Calu3 (cell line): ENCODE data around the gene CDCP2. TPM values are rescaled to one million over a fixed set of nuclear protein-coding genes. Genes with fewer than 3 reads are reported as not detected.

Experiments
- BruUV-seq: library from RNA; stranded (reverse); fragments of 400-500 nt; replicated peaks from 2 replicates; lab custom pipeline; 2021; lab: Mats Ljungman, UMichigan
- CTCF ChIA-PET: fragments of 300-600 bp; sonication (Branson Sonifier 250); formaldehyde crosslinking; loops from one replicate; lab custom pipeline; 2022; ENCODE audit warnings: antibody characterized with exemption; lab: Charles Lee
- DNase-seq: peaks from one replicate; pipeline ENCODE4 v3.0.0; 2022
- H3K27ac Mint-ChIP-seq: one replicate; pipeline ENCODE4 v1.8.0; 2022; ENCODE audit warnings: mixed read lengths; ENCODE audit not compliant: unreplicated experiment
- H3K27me3 Mint-ChIP-seq: one replicate; pipeline ENCODE4 v1.8.0; 2022; ENCODE audit warnings: mixed read lengths; ENCODE audit not compliant: unreplicated experiment
- H3K36me3 Mint-ChIP-seq: one replicate; pipeline ENCODE4 v1.8.0; 2022; ENCODE audit warnings: mild to moderate bottlenecking, moderate library complexity, mixed read lengths; ENCODE audit not compliant: insufficient read depth, unreplicated experiment
- H3K4me1 Mint-ChIP-seq: one replicate; pipeline ENCODE4 v1.8.0; 2022; ENCODE audit warnings: mild to moderate bottlenecking, low read depth, mixed read lengths; ENCODE audit not compliant: unreplicated experiment
- H3K4me3 Mint-ChIP-seq: one replicate; pipeline ENCODE4 v1.8.0; 2022; ENCODE audit warnings: mild to moderate bottlenecking, low read depth, moderate library complexity, mixed read lengths; ENCODE audit not compliant: unreplicated experiment
- H3K9me3 Mint-ChIP-seq: one replicate; pipeline ENCODE4 v1.8.0; 2022; ENCODE audit warnings: low read depth, mixed read lengths; ENCODE audit not compliant: unreplicated experiment
- intact Hi-C: fragments of 100-400 bp; cut with micrococcal nuclease; formaldehyde crosslinking; loops from one replicate; pipeline ENCODE4 v1.10.0; 2022; ENCODE audit not compliant: unreplicated experiment
- total RNA-seq: library from RNA; stranded (reverse); gene quantifications from 2 replicates; pipeline ENCODE4 v1.2.3, GENCODE V29; 2022
- TF ChIP-seq, protein P1 (sequence below): fragments of 200-600 bp; IDR thresholded peaks from one replicate; pipeline ENCODE4 v1.8.0; 2022; ENCODE audit warnings: antibody characterized with exemption; ENCODE audit not compliant: unreplicated experiment

Gene CDCP2
- total RNA-seq, 1 experiment from 2014 or later = not detected

DNA sequence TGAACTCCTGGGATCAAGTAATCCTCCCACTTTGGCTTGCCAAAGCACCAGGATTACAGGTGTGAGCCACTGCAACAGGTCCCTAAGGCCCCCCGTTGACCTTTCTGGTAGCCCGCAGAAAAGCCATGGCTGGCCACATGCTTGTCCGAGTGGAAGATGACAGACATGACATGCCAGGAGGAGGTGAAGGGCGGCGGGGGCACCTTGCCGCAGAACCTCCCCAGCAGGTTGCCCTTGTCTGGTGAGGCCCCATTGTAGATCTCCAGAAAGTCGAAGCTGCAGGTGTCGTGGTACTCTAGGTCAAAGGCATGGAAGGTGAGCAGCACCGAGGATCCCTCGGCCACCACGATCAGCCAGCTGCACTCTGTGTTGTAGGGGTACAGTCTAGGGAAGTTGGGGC lies 8.4 kb downstream of the CDCP2 start:
- H3K27me3 Mint-ChIP-seq = peaks cover 21% of the 10 kb centered on the region
- DNase-seq = no peak
- TF ChIP-seq, protein P1, sequence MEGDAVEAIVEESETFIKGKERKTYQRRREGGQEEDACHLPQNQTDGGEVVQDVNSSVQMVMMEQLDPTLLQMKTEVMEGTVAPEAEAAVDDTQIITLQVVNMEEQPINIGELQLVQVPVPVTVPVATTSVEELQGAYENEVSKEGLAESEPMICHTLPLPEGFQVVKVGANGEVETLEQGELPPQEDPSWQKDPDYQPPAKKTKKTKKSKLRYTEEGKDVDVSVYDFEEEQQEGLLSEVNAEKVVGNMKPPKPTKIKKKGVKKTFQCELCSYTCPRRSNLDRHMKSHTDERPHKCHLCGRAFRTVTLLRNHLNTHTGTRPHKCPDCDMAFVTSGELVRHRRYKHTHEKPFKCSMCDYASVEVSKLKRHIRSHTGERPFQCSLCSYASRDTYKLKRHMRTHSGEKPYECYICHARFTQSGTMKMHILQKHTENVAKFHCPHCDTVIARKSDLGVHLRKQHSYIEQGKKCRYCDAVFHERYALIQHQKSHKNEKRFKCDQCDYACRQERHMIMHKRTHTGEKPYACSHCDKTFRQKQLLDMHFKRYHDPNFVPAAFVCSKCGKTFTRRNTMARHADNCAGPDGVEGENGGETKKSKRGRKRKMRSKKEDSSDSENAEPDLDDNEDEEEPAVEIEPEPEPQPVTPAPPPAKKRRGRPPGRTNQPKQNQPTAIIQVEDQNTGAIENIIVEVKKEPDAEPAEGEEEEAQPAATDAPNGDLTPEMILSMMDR = no peak
- no peaks in the 10 kb centered on the region for H3K4me1 Mint-ChIP-seq
- CTCF ChIA-PET = no interaction called here
- intact Hi-C loops = no loop called here
- no peak overlapping the region for H3K27ac Mint-ChIP-seq
- no peak overlapping the region for H3K4me3 Mint-ChIP-seq
- H3K36me3 Mint-ChIP-seq = no peaks in the 10 kb centered on the region
- BruUV-seq = no TSS peak
- H3K9me3 Mint-ChIP-seq = no peaks in the 10 kb centered on the region

DNA sequence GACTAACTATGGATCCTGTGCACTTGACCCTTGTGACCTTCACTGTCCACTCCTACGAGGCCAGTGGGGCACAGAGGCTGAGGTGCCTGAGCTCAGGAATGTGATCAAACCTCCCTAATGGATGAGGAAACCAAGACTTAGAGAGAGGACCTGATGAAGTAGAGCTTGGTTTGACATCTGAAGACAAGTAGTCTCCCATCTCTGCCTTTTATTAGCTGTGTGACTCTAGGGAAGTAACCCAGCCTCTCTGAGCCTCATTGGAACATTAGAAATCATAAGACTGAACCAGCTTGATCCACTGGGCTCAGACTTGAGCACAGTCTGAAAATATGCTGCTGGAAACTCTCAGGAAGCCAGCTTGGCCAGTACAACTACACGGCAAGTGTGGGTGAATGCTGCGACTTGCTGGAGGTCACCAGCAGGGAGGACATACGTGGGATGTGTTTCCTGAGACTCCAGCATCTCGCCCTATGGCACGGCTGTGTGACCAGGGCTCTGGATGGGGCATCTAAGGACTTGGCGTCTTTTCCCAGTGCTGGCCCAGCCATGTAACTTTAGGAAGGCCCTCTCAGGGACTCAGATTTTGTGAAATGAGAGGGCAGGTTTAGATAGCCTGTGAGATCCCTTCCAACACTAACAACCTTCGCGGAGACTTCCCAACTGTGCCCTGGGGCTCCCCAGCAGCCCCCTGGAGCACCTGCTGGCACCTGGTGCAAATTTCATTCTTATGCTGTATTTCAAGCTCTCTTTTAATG lies 10.5 kb downstream of the CDCP2 start:
- H3K27ac Mint-ChIP-seq = no peak overlapping the region

DNA sequence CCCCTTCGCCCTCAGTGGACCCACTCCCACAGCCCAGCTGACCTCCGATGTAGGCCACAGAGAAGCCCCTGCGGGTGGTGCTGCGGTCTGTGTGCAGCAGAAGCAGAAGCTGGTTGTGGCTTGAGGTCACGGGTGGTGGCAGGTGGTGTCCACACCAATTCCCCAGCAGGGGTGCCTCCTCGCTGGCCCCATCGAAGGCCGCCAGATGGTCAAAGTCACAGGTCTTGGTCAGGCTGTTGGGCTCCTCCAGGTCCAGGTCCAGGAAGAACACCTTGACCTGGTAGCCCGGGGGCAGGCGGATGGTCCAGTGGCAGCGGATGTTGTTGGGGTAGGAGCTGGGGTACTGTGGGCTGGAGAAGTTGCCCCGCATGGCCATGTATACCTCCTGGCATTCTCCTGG lies 13.1 kb downstream of the CDCP2 start:
- no TSS peak for BruUV-seq

More for the DNA sequence above, 10.5 kb downstream of the CDCP2 start:
- H3K4me3 Mint-ChIP-seq = no peak overlapping the region
- no TSS peak for BruUV-seq
- TF ChIP-seq, protein P1 = no peak
- DNase-seq = no peak
- no peaks in the 10 kb centered on the region for H3K4me1 Mint-ChIP-seq
- H3K27me3 Mint-ChIP-seq = peaks cover 21% of the 10 kb centered on the region
- H3K9me3 Mint-ChIP-seq = no peaks in the 10 kb centered on the region
- intact Hi-C loops = no loop called here
- no peaks in the 10 kb centered on the region for H3K36me3 Mint-ChIP-seq
- CTCF ChIA-PET = no interaction called here

DNA sequence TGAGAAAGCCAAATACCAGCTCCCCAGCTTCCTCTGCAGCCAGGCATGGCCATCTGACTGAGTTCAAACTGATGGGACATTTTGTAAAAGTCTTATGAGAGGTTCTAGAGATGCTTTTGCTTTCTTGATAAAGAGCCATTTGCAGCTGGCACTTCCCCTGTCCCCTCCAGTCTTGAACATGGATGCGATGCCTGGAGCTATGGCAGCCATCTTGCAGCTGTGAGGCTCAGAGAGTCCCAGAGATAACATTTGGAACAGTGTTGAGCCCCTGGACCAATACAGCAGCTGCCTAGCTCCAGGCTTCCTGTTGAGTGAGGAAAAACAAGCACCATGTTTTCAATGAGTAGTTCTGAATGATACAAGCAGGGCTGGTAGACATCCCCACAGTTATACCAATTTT lies 13.8 kb downstream of the CDCP2 start:
- Mint-ChIP-seq H3K4me1 (no peaks in the 10 kb centered on the region), H3K27ac (no peak overlapping the region), H3K27me3 (peaks cover 32% of the 10 kb centered on the region), H3K4me3 (no peak overlapping the region), H3K36me3 (no peaks in the 10 kb centered on the region), H3K9me3 (no peaks in the 10 kb centered on the region)
- no peak for DNase-seq
- no TSS peak for BruUV-seq
- intact Hi-C loops = no loop called here
- CTCF ChIA-PET = no interaction called here
- TF ChIP-seq, protein P1 = no peak

More for the DNA sequence above, 13.1 kb downstream of the CDCP2 start:
- peaks cover 34% of the 10 kb centered on the region for H3K27me3 Mint-ChIP-seq
- H3K9me3 Mint-ChIP-seq = no peaks in the 10 kb centered on the region
- no peak for DNase-seq
- no peak overlapping the region for H3K27ac Mint-ChIP-seq
- H3K4me1 Mint-ChIP-seq = no peaks in the 10 kb centered on the region
- CTCF ChIA-PET = no interaction called here
- no peak overlapping the region for H3K4me3 Mint-ChIP-seq
- no peaks in the 10 kb centered on the region for H3K36me3 Mint-ChIP-seq
- intact Hi-C loops = no loop called here
- TF ChIP-seq, protein P1 = no peak
